SK-N-SH (cell line): ENCODE measurements around the gene CENATAC. TPM values are rescaled to one million over a fixed set of nuclear protein-coding genes. Genes with fewer than 3 reads are reported as not detected.

Source experiments
- CTCF ChIA-PET: fragments of 300-600, 350-600 bp; formaldehyde crosslinking; extraction: SDS; loops from one replicate; lab custom pipeline; 2021; lab: Yijun Ruan, JAX
- POLR2A ChIA-PET: fragments of 350-600 bp; sonication (Branson Sonifier 250); formaldehyde crosslinking; extraction: SDS; loops from one replicate; lab custom pipeline; 2020; ENCODE audit warnings: antibody characterized with exemption, inconsistent platforms; lab: Yijun Ruan, JAX
- DNase-seq: peaks from one replicate; pipeline ENCODE4 v3.0.0; 2012
- H2AFZ ChIP-seq: fragments of 200-600 bp; sonication (generic); 2 replicates; pipeline ENCODE4 v1.8.1; 2016; ENCODE audit warnings: antibody characterized with exemption, mild to moderate bottlenecking, low read depth
- H3F3A ChIP-seq: fragments of 200-600 bp; sonication (generic); replicated peaks from 2 replicates; pipeline ENCODE3; 2016; ENCODE audit warnings: antibody characterized with exemption, mild to moderate bottlenecking; ENCODE audit not compliant: insufficient read depth
- H3K27ac ChIP-seq, 2 experiments: fragments of 200-500 bp in 1 of 2; fragments of 200-600 bp in 1 of 2; sonication (Bioruptor generic) in 1 of 2; sonication (generic), shearing (Covaris generic) in 1 of 2; 2 replicates each; pipeline versions ENCODE4 v1.5.1 to v1.6.1; 2014 to 2016; ENCODE audit warnings: low read depth in 2 of 2, inconsistent platforms in 1 of 2, low read length in 1 of 2, mild to moderate bottlenecking in 1 of 2, mixed read lengths in 1 of 2
- H3K27me3 ChIP-seq: fragments of 200-600 bp; sonication (generic), shearing (Covaris generic); 2 replicates; pipeline ENCODE4 v1.6.1; 2016; ENCODE audit warnings: mixed run types; ENCODE audit not compliant: insufficient read depth
- H3K36me3 ChIP-seq, 2 experiments: fragments of 200-500 bp in 1 of 2; fragments of 200-600 bp in 1 of 2; sonication (Bioruptor generic) in 1 of 2; sonication (generic) in 1 of 2; replicated peaks in 1 of 2; 2 replicates each; pipeline versions ENCODE3 to v1.5.1; 2014 to 2016; ENCODE audit warnings: low read length in 1 of 2, mild to moderate bottlenecking in 1 of 2; ENCODE audit not compliant: insufficient read depth in 2 of 2, control insufficient read depth in 1 of 2
- H3K4me1 ChIP-seq, 2 experiments: fragments of 200-500 bp in 1 of 2; fragments of 200-600 bp in 1 of 2; sonication (Bioruptor generic) in 1 of 2; sonication (generic), shearing (Covaris generic) in 1 of 2; 2 replicates each; pipeline versions ENCODE4 v1.5.1 to v1.6.1; 2014 to 2016; ENCODE audit warnings: low read depth in 1 of 2, low read length in 1 of 2, mixed run types in 1 of 2; ENCODE audit not compliant: insufficient read depth in 2 of 2, control insufficient read depth in 1 of 2
- H3K4me2 ChIP-seq: fragments of 200-600 bp; sonication (generic), shearing (Covaris generic); 2 replicates; pipeline ENCODE4 v1.6.1; 2017; ENCODE audit warnings: mixed run types
- H3K4me3 ChIP-seq, 2 experiments: fragments of 200-500 bp in 1 of 2; fragments of 200-600 bp in 1 of 2; sonication (Bioruptor generic) in 1 of 2; sonication (generic), shearing (Covaris generic) in 1 of 2; 2 replicates each; pipeline versions ENCODE4 v1.5.1 to v1.8.1; 2014 to 2016; ENCODE audit warnings: low read depth in 2 of 2, inconsistent platforms in 1 of 2, low read length in 1 of 2, mild to moderate bottlenecking in 1 of 2, mixed read lengths in 1 of 2, moderate library complexity in 1 of 2
- H3K79me2 ChIP-seq: fragments of 200-600 bp; sonication (generic); 2 replicates; pipeline ENCODE4 v1.8.1; 2017; ENCODE audit warnings: mild to moderate bottlenecking; ENCODE audit not compliant: insufficient read depth
- H3K9ac ChIP-seq: fragments of 200-600 bp; sonication (generic); 2 replicates; pipeline ENCODE4 v1.6.1; 2017; ENCODE audit warnings: mixed run types
- H3K9me2 ChIP-seq: fragments of 200-600 bp; sonication (generic); 2 replicates; pipeline ENCODE4 v1.6.1; 2017; ENCODE audit warnings: mixed run types
- H3K9me3 ChIP-seq: fragments of 200-600 bp; sonication (generic); 2 replicates; pipeline ENCODE4 v1.6.1; 2017; ENCODE audit warnings: mixed run types, mild to moderate bottlenecking, moderate library complexity
- H4K20me1 ChIP-seq: fragments of 200-600 bp; sonication (generic); 2 replicates; pipeline ENCODE4 v1.6.1; 2017; ENCODE audit warnings: mild to moderate bottlenecking, mixed run types; ENCODE audit not compliant: insufficient read depth
- CTCF ChIP-seq: fragments of 200-600 bp; sonication (generic); IDR thresholded peaks from 2 replicates; pipeline ENCODE4 v1.6.1; 2017; ENCODE audit warnings: antibody characterized with exemption, mild to moderate bottlenecking, moderate library complexity
- EP300 ChIP-seq, 2 experiments: IDR thresholded peaks; 2 replicates each; pipeline versions ENCODE4 v1.4.0 to v1.6.1; 2012; ENCODE audit warnings: borderline replicate concordance in 1 of 2, low read depth in 1 of 2, low read length in 1 of 2
- EZH2phosphoT487 ChIP-seq: fragments of 200-600 bp; sonication (generic); IDR thresholded peaks from 2 replicates; pipeline ENCODE4 v1.6.1; 2017; ENCODE audit warnings: low read depth, mixed run types, mild to moderate bottlenecking, antibody characterized with exemption, moderate library complexity, borderline replicate concordance
- FOSL2 ChIP-seq: IDR thresholded peaks from 2 replicates; pipeline ENCODE4 v1.4.0; 2012; ENCODE audit warnings: low read depth, mild to moderate bottlenecking, moderate library complexity, borderline replicate concordance
- FOXJ3 ChIP-seq: sonication (generic); formaldehyde crosslinking; IDR thresholded peaks from 2 replicates; pipeline ENCODE4 v1.5.1; 2020; ENCODE audit warnings: mild to moderate bottlenecking, missing genetic modification reagents
- JUND ChIP-seq: IDR thresholded peaks from 2 replicates; pipeline ENCODE4 v1.4.0; 2012
- MXI1 ChIP-seq: IDR thresholded peaks from 2 replicates; pipeline ENCODE4 v1.6.1; 2012; ENCODE audit warnings: mild to moderate bottlenecking, low read depth, low read length, improper control_type of control experiment
- NFIC ChIP-seq: IDR thresholded peaks from 2 replicates; pipeline ENCODE4 v1.4.0; 2012; ENCODE audit warnings: borderline replicate concordance
- PBX3 ChIP-seq: IDR thresholded peaks from 2 replicates; pipeline ENCODE4; 2012
- POLR2AphosphoS5 ChIP-seq: IDR thresholded peaks from 2 replicates; pipeline ENCODE4 v1.6.1; 2012; ENCODE audit warnings: low read depth, low read length
- RCOR1 ChIP-seq: fragments of 150-350 bp; IDR thresholded peaks from 2 replicates; pipeline ENCODE4 v1.6.1; 2017; ENCODE audit warnings: antibody characterized with exemption, low read length
- REST ChIP-seq: IDR thresholded peaks from 2 replicates; pipeline ENCODE4 v1.6.1; 2012; ENCODE audit warnings: mild to moderate bottlenecking, low read depth, low read length, moderate library complexity
- SIN3A ChIP-seq: IDR thresholded peaks from 2 replicates; pipeline ENCODE4 v1.6.1; 2012; ENCODE audit warnings: low read depth, mild to moderate bottlenecking, low read length, moderate library complexity, borderline replicate concordance
- TAF1 ChIP-seq: IDR thresholded peaks from 2 replicates; pipeline ENCODE4 v1.6.1; 2012; ENCODE audit warnings: low read depth, mild to moderate bottlenecking, low read length, moderate library complexity, borderline replicate concordance
- TEAD4 ChIP-seq: IDR thresholded peaks from 2 replicates; pipeline ENCODE4 v1.4.0; 2012; ENCODE audit warnings: mild to moderate bottlenecking, borderline replicate concordance; ENCODE audit not compliant: insufficient read depth
- YY1 ChIP-seq: IDR thresholded peaks from 2 replicates; pipeline ENCODE4 v1.4.0; 2012; ENCODE audit warnings: low read depth, mild to moderate bottlenecking
- WGBS: methylation state at CpG from one replicate; pipeline ENCODE4 v1.1.6; 2017; ENCODE audit warnings: low lambda C conversion rate; 5-methylcytosine and 5-hydroxymethylcytosine counted together
- polyA plus RNA-seq, 3 experiments: library from polyadenylated mRNA; depleted of rRNA; stranded (reverse); fragments of >200 nt; gene quantifications; 2 replicates each; pipeline ENCODE4 v1.2.3, GENCODE V29; 2012

The CENATAC gene
- polyA plus RNA-seq, 1 of the 3 experiments (the other 2 are of a cell fraction): 16.0 TPM

- TF ChIP-seq EZH2phosphoT487 (no peak), FOSL2 (peak; percentile 78), REST (no peak), TAF1 (no peak), SIN3A (0 out of 2 replicates have a peak, but pooled peaks have one; percentile 24), TEAD4 (no peak), CTCF (no peak)
These were observed 884 bp downstream of the CENATAC start (continued) for GRCh38 chr11:118998822-118999221.

- no peaks in the 10 kb centered on the region for H3K9me3 ChIP-seq
- ChIA-PET CTCF (interaction anchor here (0.6 to 4.1 kb wide), 2 partner anchors 43 to 126 kb away, joined by 3 to 13 read pairs; partner anchors contain the start of gene UPK2), POLR2A (interaction anchor here (1.1 kb wide), 1 partner anchor 56 kb away, joined by 3 read pairs; no protein-coding TSS in a partner anchor)
- H3K9me2 ChIP-seq: no peaks in the 10 kb centered on the region
- H3K4me1 ChIP-seq: peaks cover 5 to 16% of the 10 kb centered on the region in 2 experiments; a peak in 3 of 4 replicates
- 13% methylated on average over 1 of the region's 1 CpG for WGBS
- peaks cover 58% of the 10 kb centered on the region for H3K79me2 ChIP-seq
- H3K4me2 ChIP-seq: no peak overlapping the region; the same call in 1 of the 2 replicates
- H3K9ac ChIP-seq: no peak overlapping the region
- H3K36me3 ChIP-seq: peaks cover 3 to 54% of the 10 kb centered on the region in 2 experiments
- no peak overlapping the region for H3K4me3 ChIP-seq
- 0 out of 4 replicates have a peak overlapping the region, but pooled peaks of 1 of the 2 experiments have one; percentile 69 for H3K27ac ChIP-seq
- H3K27me3 ChIP-seq: no peaks in the 10 kb centered on the region
- H3F3A ChIP-seq: peaks cover 23% of the 10 kb centered on the region
- H4K20me1 ChIP-seq: no peaks in the 10 kb centered on the region
- no peak overlapping the region for H2AFZ ChIP-seq
- no peak for DNase-seq
- TF ChIP-seq JUND (no peak), PBX3 (no peak), RCOR1 (no peak), REST (no peak), CTCF (no peak), YY1 (no peak), FOXJ3 (CRISPR knock-in tag) (no peak), POLR2AphosphoS5 (no peak), EP300 (IDR thresholded peaks at IDR 0.05; ENCODE audit: borderline replicate concordance in 1 of 2, low read depth in 1 of 2, low read length in 1 of 2) (no peak), EZH2phosphoT487 (no peak), MXI1 (no peak), NFIC (no peak)
These were observed 3.0 kb downstream of the CENATAC start for GRCh38 chr11:119000906-119001305.
